Measurements from ENCODE around the gene DDOST.

Gene DDOST

DNA sequence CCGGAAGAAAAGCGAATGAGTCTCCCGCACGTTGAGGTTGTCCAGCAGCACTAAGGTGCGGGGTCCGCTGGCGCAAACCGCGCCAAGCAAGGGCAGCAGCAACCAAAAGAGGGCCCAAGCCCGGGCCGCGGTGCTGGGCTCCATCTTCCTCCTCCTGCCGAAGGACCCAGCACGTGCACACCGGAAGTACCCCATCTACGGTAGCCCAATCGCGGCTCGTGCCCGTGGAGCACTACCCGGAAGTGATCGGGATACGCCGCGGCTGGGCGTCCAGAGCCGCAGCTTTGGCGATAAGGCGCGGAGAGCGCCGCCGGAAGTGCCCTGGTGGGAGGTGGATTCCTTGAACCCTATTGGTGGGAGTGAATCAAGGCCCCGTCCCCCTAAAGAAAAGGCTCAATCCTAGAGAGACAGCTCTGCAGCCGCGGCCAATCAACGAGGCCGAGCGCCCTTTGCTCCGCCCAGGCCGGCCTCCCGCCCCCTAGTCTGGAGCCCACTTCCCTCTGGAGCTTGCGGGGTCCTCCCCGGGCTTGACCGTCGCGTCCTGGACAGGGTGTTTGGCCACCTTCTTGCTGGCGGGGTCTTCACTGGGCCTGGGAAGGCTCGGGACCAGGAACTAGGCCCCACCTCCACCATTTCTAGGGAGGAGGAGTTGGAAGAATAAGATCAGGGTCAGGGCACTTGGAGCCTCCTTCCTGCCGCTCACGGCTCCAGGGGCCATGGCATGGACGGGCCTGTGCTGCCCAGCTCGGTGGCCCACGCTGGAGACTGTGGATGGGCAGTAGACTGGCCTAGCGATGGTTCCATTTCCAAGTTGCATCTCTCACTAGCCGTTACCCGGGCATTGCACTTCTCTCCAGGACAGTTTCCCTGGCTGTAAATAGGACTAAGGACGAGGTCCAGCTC lies at the start of gene DDOST:
Gene DDOST, minus strand, starts transcription at position 163 of the 903 bp plus-strand sequence. Its CDS starts 19 bp downstream, at position 144.
- peak; percentile 96 for DNase-seq (ENCODE audit: low spot score)

DNA sequence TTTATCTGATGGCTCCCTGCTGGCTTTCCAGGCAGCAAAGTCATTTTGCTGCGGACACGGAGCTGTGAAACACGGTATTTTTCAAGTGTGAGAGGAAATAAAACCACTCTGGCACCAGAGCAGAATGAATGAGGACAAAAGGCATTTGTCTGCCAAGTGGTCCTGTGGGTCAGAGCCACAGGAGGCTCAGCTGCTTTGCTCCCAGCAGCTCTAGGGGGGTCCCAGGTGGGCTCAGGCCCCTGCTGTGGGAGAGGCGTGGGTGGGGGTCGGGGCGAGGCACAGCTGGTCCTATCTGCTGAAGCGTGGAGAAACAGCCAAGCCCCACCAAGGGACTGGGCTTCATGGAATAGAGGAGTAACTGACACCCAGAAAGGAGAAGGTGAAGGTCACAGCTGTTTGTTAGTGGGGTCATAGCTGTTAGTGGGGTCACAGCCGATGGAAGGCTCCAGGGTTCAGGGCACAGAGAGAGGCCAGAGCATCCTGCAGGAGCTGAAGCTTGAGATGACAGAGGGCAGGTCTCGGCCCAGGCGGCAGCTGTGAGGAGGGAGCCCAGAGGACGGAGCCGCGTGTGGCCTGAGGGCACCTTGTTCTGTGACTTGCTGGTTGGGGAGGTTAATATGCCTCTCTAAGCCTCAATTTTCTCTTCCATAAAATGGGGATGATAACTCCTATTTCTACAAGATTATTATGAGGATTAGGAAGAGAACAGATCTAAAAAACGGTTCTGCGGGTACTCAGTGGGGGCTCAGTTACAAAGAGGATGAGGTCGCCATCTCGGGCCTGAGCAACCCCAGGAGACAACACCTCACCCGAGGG lies 49.5 kb upstream of the DDOST start:
- DNase-seq (ENCODE audit: low spot score) = no peak

DNA sequence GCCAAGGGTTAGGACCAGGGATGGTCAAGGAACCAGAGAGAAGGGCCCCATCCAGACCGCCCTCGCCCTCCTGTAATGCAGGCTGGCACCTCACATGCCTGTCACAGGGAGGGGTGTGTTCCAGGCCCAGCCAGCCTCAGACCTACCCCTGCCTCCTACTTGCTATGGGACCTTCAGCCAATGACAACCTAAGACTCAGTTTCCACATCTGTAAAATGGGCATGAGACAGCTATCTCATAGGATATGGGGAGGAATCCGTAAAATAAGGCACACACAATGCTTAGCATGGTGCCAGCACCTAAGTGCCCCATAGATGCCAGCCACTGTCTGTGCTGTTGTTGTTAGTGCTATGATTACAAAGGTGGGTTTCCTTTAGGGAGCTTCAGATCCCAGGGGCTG lies 48.7 kb upstream of the DDOST start:
- DNase-seq (ENCODE audit: low spot score) = no peak

DNA sequence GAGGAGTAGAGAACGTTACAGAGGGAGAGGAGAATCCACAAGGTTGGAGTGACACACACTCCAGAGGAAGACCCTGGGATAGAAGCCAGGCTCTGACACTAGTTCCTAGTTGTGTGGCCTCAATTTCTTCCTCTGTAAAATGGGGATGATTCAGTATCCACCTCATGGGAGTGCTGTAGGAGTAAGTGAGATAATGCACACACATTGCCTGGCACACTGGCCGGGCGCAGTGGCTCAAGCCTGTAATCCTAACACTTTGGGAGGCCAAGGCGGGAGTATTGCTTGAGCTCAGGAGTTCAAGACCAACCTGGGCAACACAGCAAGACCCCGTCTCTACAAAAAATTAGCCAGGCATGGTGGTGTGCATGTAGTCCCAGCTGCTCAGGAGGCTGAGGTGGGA lies 47.7 kb upstream of the DDOST start:
- DNase-seq (ENCODE audit: low spot score) = no peak

DNA sequence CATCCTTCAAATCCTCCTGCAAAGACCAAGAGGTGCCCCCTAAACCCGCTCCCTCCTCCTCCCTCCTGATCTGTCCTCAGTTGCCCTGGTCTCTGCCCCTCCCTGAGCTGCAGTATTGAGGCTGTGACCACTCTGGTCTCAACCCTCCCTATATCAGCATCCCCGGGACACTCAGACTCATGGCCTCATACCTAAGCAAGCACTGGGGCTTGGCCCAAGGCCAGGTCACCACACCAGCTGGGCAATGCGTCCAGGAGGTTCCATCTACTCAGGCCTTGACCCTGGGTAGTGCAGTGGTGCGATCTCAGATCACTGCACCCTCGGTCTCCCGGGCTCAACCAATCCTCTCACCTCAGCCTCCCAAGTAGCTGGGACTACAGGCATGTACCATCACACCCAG lies 46.9 kb upstream of the DDOST start:
- DNase-seq (ENCODE audit: low spot score) = no peak

DNA sequence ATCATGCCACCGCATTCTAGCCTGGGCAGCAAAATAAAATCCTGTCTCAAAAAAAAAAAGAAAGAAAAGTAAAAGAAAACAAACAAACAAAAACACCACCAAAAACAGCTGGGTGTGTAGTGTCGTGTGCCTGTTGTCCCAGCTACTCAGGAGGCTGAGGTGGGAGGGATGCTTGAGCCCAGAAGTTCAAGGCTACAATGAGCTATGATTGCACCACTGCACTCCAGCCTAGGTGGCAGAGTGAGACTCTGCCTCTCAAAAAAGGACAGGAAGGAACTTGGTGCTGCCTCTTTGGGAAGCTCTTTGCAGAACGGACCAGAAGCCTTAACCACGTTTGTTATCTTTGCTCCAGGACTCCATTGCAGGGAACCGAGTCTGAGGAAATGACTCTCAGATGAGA lies 45.7 kb upstream of the DDOST start:
- DNase-seq (ENCODE audit: low spot score) = no peak

DNA sequence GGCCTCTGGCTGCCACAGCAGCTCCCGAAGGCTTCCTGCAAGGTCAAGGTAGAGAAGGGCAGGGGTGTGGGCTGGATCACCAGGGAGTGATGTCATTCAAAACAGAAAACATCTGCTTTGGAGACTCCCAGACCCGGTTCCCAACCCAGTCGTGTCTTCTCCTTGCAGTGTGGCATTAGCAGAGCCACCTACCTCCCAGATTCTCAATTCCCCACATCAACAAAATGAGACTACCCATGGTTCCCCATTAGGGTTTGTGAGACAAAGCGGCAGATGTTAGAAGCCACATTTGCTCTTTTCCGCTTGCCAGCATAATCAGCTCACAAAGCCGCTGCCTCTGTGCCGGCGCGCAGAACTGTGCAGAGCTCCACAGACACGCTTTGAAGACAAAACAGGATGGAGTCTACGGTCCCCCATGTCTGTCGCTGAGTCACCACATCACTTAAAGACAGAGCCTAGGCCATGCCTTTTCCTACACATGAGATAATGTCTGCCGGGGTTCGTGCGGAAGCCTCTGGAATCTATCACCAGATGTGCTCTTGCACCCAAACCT lies 44.1 kb upstream of the DDOST start:
- DNase-seq (ENCODE audit: low spot score) = no peak

DNA sequence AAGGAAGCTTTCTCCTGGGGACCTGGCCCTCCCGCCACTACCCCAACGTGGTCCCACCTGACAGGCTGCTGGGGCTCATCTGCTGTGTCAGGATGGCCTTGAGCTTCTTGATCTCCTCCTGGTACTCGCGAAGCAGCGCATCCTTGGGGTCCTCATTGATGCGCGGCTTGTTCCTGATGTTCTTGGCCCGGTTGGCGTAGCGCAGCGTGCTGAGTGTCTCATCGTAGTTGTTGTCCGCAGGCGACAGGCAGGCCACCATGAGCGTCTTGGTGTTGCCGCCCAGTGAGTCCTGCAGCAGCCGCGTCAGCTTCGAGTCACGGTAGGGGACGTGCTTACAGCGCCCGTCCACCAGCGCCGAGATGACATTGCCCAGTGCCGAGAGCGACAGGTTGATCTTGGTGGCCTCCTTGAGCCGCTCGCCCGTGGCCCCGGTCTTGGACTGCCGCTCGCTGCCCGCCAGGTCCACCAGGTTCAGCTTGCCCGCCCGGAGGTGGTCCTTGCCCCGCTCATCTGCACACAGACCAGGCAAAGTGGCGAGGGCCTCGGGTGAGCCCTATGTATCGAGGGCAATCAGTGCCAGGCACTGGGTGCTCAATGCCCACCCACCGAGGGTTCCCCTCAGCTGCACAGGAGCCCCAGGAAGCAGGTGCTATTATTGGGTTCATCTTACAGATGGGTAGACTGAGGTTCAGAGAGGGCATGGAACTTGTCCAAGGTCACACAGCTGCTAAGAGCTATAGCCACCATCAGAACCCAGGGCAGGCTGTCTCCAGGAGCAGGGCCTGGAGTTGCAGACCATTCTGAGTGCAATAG lies 43.4 kb upstream of the DDOST start:
- no peak for DNase-seq (ENCODE audit: low spot score)

DNA sequence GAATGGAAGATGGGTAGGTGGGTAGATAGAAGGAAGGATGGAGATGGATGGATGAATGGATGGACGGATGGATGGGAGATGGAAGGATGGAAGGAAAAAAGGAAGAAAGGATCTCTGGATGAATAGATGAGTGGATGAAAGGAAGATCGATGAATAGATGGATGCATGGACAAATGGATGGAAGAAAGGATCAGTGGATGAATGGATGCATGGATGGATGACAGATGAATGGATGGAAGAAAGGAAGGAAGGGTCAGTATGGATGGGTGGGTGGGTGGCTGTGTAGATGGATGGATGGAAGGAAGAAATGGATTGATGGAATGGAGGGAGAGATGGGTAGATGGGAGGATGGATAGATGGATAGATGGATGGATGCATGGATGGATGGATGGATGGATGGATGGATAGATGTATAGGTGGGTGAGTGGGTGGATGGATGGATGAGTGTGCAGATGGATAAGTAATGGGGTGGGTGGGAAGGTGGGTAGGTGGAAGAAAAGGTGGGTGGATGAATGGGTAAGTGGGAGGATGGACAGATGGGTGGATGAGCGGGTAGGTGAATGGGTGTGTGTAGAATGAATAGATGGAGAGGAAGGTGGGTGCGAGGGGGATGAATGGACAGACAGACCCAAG lies 42.1 kb upstream of the DDOST start:
- no peak for DNase-seq (ENCODE audit: low spot score)

DNA sequence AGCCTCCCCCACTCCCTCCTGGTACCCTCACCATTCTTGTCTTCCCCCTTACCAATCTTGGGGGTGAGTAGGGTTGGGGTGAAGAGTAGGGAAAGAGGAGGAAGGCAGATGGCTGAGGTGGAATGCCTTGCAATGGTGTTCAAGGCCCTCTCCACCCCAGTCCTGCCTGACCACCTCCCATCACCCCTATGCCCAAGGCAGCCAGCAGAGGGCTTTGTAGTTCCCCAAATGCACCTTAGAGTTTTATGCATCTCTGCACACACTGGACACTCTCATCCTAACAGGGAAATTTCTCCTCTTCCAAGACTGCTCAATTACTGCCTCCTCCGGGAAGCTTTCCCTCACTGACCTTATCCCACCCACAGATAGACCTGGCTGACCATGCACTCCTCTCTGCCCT lies 41.2 kb upstream of the DDOST start:
- no peak for DNase-seq (ENCODE audit: low spot score)

DNA sequence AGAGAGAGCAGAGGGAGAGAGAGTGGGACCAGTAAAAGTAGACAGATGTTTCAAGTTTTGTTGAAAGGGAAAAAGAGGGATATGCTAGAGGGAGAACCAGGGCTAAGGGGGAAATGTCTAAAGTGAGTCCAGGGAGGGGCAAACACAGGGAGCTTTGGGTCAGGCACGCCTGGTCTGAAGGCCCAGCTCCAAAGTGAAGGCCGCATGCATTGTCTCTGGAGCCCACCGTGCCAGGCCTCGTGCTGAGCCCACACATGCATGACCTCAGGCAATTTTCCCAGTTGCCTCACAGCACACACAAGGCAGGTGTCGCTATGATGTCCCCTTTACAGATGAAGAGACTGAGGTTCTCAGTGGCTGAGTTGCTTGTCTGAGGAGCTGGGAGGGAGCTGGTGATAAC lies 40.7 kb upstream of the DDOST start:
- no peak for DNase-seq (ENCODE audit: low spot score)

DNA sequence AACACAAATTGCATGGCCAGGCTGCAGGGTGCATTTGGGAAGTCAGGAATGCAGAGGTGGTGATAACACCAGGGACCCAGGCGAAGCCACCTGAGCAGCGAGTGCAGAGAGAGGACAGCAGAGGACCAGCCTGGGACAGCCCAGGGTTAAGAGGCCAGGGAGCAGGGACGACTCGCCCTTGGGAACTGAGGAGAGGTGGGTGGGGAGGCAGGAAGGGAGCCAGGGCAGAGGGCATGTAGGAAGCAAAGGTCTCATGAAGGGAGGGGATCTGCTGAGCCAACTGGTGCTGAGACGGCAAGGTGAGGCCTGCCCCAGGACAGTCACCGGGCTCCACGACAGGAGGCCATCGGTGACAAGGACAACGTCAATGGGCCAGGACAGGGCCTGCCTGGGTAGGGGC lies 40.3 kb upstream of the DDOST start:
- DNase-seq (ENCODE audit: low spot score) = no peak

DNA sequence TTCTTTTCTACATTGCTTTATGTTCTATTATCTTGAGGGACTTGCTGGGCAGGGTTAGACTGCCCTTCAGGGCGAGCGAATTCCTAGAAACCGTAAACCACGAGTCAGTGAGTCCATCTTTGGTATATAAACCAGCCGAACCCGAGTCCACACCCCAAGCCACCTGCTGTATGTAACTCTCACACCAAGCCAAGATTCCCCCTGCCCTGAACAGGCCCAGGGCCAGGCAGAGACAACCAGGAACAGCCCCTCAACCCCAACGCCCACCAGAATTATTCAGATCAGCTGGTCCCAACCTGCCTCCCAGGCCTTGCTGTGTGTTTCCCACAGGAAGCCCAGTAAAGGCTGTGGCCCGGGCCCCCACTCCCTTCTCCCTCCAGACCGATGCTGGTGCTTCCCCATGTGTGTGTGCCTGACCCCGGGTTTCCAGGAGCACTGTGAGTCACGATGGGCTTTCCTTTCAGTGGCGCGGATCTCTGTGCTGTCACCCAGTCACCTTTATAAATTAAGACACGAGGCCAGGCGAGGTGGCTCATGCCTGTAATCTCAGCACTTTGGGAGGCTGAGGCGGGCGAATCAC lies 39.6 kb upstream of the DDOST start:
- DNase-seq (ENCODE audit: low spot score) = no peak

DNA sequence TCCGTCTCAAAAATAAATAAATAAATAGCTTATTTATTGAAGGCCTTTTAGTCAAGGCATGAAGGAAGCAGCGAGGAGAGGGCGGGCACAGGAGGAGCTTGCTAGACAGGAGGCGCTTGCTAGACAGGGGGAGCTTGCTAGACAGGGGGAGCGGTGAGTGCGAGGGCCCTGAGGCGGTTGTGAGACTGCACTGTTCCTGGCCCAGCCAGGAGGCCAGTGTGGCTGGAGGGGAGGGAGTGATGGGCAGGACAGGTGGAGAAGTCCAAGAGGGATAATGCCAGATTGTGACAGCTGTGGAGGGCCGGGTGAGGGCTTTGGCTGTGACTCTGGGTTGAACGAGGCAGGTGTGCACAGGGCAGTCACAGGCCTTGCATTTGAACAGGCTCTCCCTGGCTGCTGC lies 38.4 kb upstream of the DDOST start:
- DNase-seq (ENCODE audit: low spot score) = no peak

DNA sequence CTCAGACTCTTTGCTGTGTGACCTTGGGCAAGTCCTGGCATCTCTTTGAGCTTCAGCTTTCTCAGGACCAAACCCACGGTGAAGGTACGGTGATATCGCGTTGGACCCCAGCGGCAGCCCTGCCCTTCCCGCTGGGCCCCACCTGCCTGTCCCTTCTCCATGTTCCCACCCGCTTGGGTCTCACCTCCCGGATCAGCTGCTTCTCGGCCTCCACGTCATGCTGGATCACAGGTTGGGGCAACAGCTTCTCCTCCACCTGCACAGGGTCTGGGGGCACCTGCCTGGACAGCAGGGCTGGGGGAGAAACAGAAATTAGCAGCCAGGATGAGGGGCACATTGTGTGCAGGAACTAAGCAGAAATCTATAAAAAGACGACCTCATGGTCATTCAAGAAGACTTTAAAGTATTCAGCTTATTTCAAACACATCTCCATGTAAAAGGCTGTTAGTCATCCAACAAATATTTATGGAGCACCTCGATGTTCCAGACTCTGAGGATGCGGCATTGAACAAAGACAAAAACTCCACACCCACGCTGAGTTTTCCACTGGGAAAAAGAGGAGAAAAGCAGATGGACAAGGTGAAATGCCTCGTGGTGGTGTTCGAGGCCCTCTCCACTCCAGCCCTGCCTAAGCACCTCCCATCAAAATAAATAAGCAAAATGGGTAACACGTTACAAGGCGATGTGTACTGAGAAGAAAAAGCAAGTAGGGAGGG lies 37.2 kb upstream of the DDOST start:
- DNase-seq (ENCODE audit: low spot score) = no peak

DNA sequence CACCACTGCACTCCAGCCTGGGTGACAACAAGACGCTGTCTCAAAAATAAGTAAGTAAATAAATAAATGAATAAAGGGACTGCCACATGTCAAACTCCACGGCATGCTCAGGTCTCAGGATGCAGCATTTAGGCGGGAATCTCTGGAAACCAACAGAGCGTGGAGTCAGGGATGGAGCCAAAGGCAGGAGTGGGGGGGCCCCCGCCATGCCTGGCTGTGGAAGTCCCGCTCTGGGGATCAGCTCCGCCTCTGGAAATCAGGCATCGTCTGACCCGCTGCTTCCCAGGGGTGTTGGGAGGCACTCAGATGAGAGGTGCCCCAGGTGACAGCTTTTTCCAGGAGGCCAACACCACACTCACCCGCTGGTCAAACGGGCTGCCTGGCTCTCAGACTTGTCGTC lies 36.4 kb upstream of the DDOST start:
- DNase-seq (ENCODE audit: low spot score) = no peak

DNA sequence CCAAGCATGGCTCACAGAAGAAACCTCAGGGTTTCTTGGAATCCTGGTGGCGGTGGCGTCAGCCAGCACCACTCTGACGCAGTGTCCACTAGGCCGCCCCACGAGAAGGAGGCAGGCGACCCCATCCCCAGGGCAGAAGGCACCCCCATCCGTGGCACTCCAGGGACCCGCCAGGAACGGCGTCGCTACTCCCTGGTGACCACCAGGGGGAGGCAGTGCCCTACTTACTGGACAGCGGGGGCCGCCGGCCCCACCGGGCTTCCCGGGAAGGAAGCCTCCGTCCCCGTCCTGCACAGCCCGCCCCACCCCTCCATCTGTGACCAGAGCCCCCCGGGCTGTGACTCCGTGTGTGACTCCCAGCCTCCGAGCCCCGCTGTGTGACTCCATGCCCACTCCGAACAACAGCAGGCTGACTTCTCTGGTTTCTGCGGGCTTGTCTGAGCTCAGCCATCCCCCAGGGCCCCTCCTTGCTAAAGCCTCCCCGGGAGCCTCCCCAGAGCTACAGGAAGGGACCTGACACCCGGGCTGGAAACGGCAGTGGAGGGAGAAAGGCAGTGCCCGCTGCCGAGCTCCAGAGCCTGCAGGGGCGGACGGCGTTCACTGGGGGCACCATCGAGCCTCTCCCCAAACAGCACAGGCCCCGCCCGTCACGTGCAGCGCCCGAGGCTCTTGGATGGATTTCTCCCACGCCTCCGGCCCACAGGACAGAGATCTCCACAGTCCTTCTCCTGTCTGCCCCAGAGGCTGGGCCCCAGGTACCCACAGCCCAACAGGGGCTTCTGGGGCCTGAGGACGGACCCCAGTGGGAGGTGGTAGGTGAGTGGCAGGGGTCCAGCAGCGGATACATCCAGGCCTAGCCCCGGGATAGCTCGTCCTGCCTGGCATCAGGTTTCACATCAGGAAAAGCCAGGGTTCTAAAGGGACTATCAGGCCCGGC lies 35.5 kb upstream of the DDOST start:
- DNase-seq (ENCODE audit: low spot score) = peak; percentile 61

DNA sequence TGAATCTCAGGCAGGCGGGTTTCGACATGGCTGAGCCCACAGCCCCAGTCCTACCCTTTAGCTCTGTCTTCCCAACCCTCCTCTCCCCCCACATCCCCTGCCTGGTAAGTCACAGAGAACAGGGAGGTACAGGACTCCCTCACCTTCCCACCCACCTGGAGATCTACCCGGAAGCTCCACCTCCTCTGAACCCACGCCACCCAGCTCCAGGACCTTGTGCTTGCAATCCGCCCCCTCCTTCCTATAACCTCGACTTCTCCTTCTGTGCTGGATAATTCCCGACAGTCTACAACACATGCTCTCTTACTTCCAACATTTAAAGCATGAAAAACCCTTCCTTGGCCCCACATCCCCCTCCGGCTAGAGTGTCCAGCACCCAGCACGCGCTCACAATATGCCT lies 34.3 kb upstream of the DDOST start:
- no peak for DNase-seq (ENCODE audit: low spot score)

DNA sequence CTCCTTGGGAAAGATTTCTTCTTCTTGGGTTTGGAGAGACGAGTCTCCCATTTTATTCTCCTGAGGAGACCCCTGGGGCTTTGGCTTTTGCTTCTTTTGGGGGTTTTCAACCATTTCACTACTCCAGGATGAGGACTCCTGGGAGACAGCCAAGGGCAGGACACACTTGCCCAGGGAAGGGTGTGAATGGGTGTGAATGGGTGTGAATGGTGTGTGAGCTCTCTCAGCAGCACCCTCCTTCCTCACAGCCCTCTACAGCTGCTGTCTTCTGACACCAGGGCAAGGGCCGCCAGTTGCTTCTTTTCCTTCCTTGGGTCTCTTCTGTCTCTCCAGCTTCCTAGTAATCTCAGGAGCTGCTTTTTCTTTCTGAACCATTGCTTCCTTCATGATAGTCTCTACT lies 32.5 kb upstream of the DDOST start:
- DNase-seq (ENCODE audit: low spot score) = no peak
